IMR-90 (cell line): ENCODE data around the gene SPEG. TPM values are rescaled to one million over a fixed set of nuclear protein-coding genes. Genes with fewer than 3 reads are reported as not detected.
A peak's percentile ranks its signal among the peaks of the same experiment; 100 is the strongest.

ENCODE experiments used
- ATAC-seq: fragments of 200-7000 bp; cut with Tn5 transposase; 2 replicates; pipeline ENCODE4 v1.9.1; 2020; ENCODE audit warnings: low read depth, mild to moderate bottlenecking, moderate library complexity
- BruUV-seq: library from RNA; stranded (reverse); fragments of 400-500 nt; replicated peaks from 2 replicates; lab custom pipeline; 2021; lab: Mats Ljungman, UMichigan
- CTCF ChIA-PET: fragments of 300-600 bp; formaldehyde crosslinking; extraction: SDS; loops from one replicate; lab custom pipeline; 2021; ENCODE audit warnings: antibody characterized with exemption; lab: Yijun Ruan, JAX
- POLR2A ChIA-PET: fragments of 300-600 bp; sonication (Branson Sonifier 250); formaldehyde crosslinking; loops from one replicate; lab custom pipeline; 2022; ENCODE audit warnings: antibody characterized with exemption; ENCODE audit not compliant: unreplicated experiment; lab: Charles Lee
- DNase-seq: peaks from one replicate; pipeline ENCODE4 v3.0.0; 2013
- H2AFZ ChIP-seq: replicated peaks from 2 replicates; pipeline ENCODE3; 2013; ENCODE audit warnings: low read length, mild to moderate bottlenecking; ENCODE audit not compliant: poor library complexity
- H2AK5ac ChIP-seq: 2 replicates; pipeline ENCODE4 v1.6.1; 2013; ENCODE audit warnings: low read depth, low read length, inconsistent platforms
- H2AK9ac ChIP-seq: replicated peaks from 2 replicates; pipeline ENCODE3; 2013; ENCODE audit warnings: mild to moderate bottlenecking, low read depth, low read length, moderate library complexity; ENCODE audit not compliant: poor library complexity
- H2BK120ac ChIP-seq: 2 replicates; pipeline ENCODE4 v1.6.1; 2013; ENCODE audit warnings: low read depth, low read length, inconsistent platforms
- H2BK15ac ChIP-seq: 3 replicates; pipeline ENCODE4 v1.6.1; 2013; ENCODE audit warnings: low read depth, low read length, inconsistent platforms
- H2BK20ac ChIP-seq: 2 replicates; pipeline ENCODE4 v1.6.1; 2013; ENCODE audit warnings: low read depth, mild to moderate bottlenecking, inconsistent platforms, low read length, moderate library complexity
- H2BK5ac ChIP-seq: 2 replicates; pipeline ENCODE4 v1.6.1; 2013; ENCODE audit warnings: mild to moderate bottlenecking, low read depth, low read length, inconsistent platforms; ENCODE audit not compliant: poor library complexity, severe bottlenecking
- H3K14ac ChIP-seq: replicated peaks from 2 replicates; pipeline ENCODE4 v1.6.1; 2013; ENCODE audit warnings: low read depth, low read length, inconsistent platforms
- H3K18ac ChIP-seq: 2 replicates; pipeline ENCODE4 v1.6.1; 2013; ENCODE audit warnings: low read depth, low read length, control low read depth
- H3K23ac ChIP-seq: 2 replicates; pipeline ENCODE4 v1.6.1; 2013; ENCODE audit warnings: low read depth, low read length, inconsistent platforms
- H3K27ac ChIP-seq: 2 replicates; pipeline ENCODE4 v1.5.1; 2013; ENCODE audit warnings: mild to moderate bottlenecking, control low read depth, low read length; ENCODE audit not compliant: insufficient read depth
- H3K27me3 ChIP-seq: 2 replicates; pipeline ENCODE4 v1.6.1; 2013; ENCODE audit warnings: low read length; ENCODE audit not compliant: control insufficient read depth, insufficient read depth
- H3K36me3 ChIP-seq: 2 replicates; pipeline ENCODE4 v1.6.1; 2013; ENCODE audit warnings: low read length, mixed read lengths; ENCODE audit not compliant: control insufficient read depth, insufficient read depth
- H3K4ac ChIP-seq: 2 replicates; pipeline ENCODE4 v1.6.1; 2013; ENCODE audit warnings: low read depth, low read length, inconsistent platforms
- H3K4me1 ChIP-seq: 2 replicates; pipeline ENCODE4 v1.6.1; 2013; ENCODE audit warnings: low read length, mixed read lengths; ENCODE audit not compliant: control insufficient read depth, insufficient read depth
- H3K4me2 ChIP-seq: 2 replicates; pipeline ENCODE4 v1.6.1; 2013; ENCODE audit warnings: low read depth, mild to moderate bottlenecking, control low read depth, low read length, moderate library complexity
- H3K4me3 ChIP-seq: 2 replicates; pipeline ENCODE4 v1.5.1; 2013; ENCODE audit warnings: low read depth, mild to moderate bottlenecking, control low read depth, low read length, moderate library complexity; ENCODE audit not compliant: insufficient read depth
- H3K56ac ChIP-seq: 2 replicates; pipeline ENCODE4 v1.6.1; 2013; ENCODE audit warnings: low read length, inconsistent platforms; ENCODE audit not compliant: insufficient read depth; ENCODE audit errors: extremely low read depth
- H3K79me1 ChIP-seq, 2 experiments: 2 replicates each; pipeline ENCODE4 v1.6.1; 2013; ENCODE audit warnings: low read length in 2 of 2, inconsistent platforms in 1 of 2, low read depth in 1 of 2
- H3K9ac ChIP-seq: 2 replicates; pipeline ENCODE4 v1.6.1; 2013; ENCODE audit warnings: low read depth, low read length, control low read depth
- H3K9me1 ChIP-seq: 2 replicates; pipeline ENCODE4 v1.6.1; 2013; ENCODE audit warnings: low read length, inconsistent platforms; ENCODE audit not compliant: insufficient read depth
- H3K9me3 ChIP-seq: 2 replicates; pipeline ENCODE4 v1.6.1; 2013; ENCODE audit warnings: low read length; ENCODE audit not compliant: control insufficient read depth, insufficient read depth
- H4K20me1 ChIP-seq: 2 replicates; pipeline ENCODE4 v1.6.1; 2013; ENCODE audit warnings: low read length, inconsistent platforms; ENCODE audit not compliant: insufficient read depth
- H4K5ac ChIP-seq: 2 replicates; pipeline ENCODE4 v1.6.1; 2013; ENCODE audit warnings: mild to moderate bottlenecking, low read depth, low read length, control low read depth
- H4K8ac ChIP-seq, 2 experiments: 2 replicates each; pipeline ENCODE4 v1.6.1; 2013; ENCODE audit warnings: low read depth in 2 of 2, low read length in 2 of 2, control low read depth in 1 of 2, inconsistent platforms in 1 of 2
- H4K91ac ChIP-seq: 2 replicates; pipeline ENCODE4 v1.6.1; 2013; ENCODE audit warnings: low read depth, low read length, inconsistent platforms; ENCODE audit not compliant: insufficient read depth
- BHLHE40 ChIP-seq: fragments of 150-350 bp; IDR thresholded peaks from 2 replicates; pipeline ENCODE4 v1.6.1; 2016; ENCODE audit warnings: mild to moderate bottlenecking, low read depth, low read length
- CEBPB ChIP-seq: IDR thresholded peaks from 2 replicates; pipeline ENCODE4 v1.6.1; 2012; ENCODE audit warnings: low read depth, low read length, improper control_type of control experiment
- CHD1 ChIP-seq: IDR thresholded peaks from 2 replicates; pipeline ENCODE4 v1.6.1; 2012; ENCODE audit warnings: low read depth, low read length, improper control_type of control experiment
- CTCF ChIP-seq: conservative IDR thresholded peaks from 2 replicates; pipeline ENCODE4 v1.5.1; 2012; ENCODE audit warnings: mild to moderate bottlenecking, low read depth, low read length, improper control_type of control experiment
- ELK1 ChIP-seq: fragments of 150-350 bp; IDR thresholded peaks from 2 replicates; pipeline ENCODE4 v1.6.1; 2016; ENCODE audit warnings: low read depth, mild to moderate bottlenecking, low read length, moderate library complexity, borderline replicate concordance
- FOS ChIP-seq: fragments of 150-350 bp; IDR thresholded peaks from 2 replicates; pipeline ENCODE4 v1.6.1; 2016; ENCODE audit warnings: low read depth, low read length
- MAFK ChIP-seq: IDR thresholded peaks from 2 replicates; pipeline ENCODE4 v1.6.1; 2012; ENCODE audit warnings: low read depth, low read length, improper control_type of control experiment
- MAZ ChIP-seq: IDR thresholded peaks from 2 replicates; pipeline ENCODE4 v1.6.1; 2012; ENCODE audit warnings: low read depth, mild to moderate bottlenecking, low read length, improper control_type of control experiment, moderate library complexity, borderline replicate concordance
- MXI1 ChIP-seq: IDR thresholded peaks from 2 replicates; pipeline ENCODE4 v1.6.1; 2012; ENCODE audit warnings: low read depth, mild to moderate bottlenecking, low read length, moderate library complexity, borderline replicate concordance
- NFE2L2 ChIP-seq: fragments of 150-350 bp; IDR thresholded peaks from 2 replicates; pipeline ENCODE4 v1.6.1; 2016; ENCODE audit warnings: low read depth, mild to moderate bottlenecking, low read length
- POLR2A ChIP-seq: IDR thresholded peaks from 2 replicates; pipeline ENCODE4 v1.6.1; 2012; ENCODE audit warnings: mild to moderate bottlenecking, low read depth, low read length
- RAD21 ChIP-seq: IDR thresholded peaks from 2 replicates; pipeline ENCODE4 v1.6.1; 2012; ENCODE audit warnings: low read length, improper control_type of control experiment
- RCOR1 ChIP-seq: IDR thresholded peaks from 2 replicates; pipeline ENCODE4 v1.6.1; 2012; ENCODE audit warnings: mild to moderate bottlenecking, low read length, improper control_type of control experiment; ENCODE audit not compliant: insufficient replicate concordance
- RFX5 ChIP-seq: IDR thresholded peaks from 2 replicates; pipeline ENCODE4 v1.8.0; 2012; ENCODE audit warnings: low read depth, mild to moderate bottlenecking, low read length, moderate library complexity
- SMC3 ChIP-seq: fragments of 150-350 bp; IDR thresholded peaks from 2 replicates; pipeline ENCODE4 v1.6.1; 2016; ENCODE audit warnings: low read depth, mild to moderate bottlenecking, antibody characterized with exemption, low read length, moderate library complexity
- WGBS, 2 experiments: methylation state at CpG; one replicate each; pipeline versions ENCODE4 v1.1.5 to v1.1.7; 2013; ENCODE audit warnings: missing lambda C conversion rate in 2 of 2; ENCODE audit not compliant: insufficient read length in 1 of 2; ENCODE audit errors: extremely low coverage in 2 of 2; 5-methylcytosine and 5-hydroxymethylcytosine counted together
- dilution Hi-C: fragments of 300-500 bp; cut with HindIII; formaldehyde crosslinking; loops from one replicate; pipeline ENCODE4 v1.14.3; 2018; ENCODE audit warnings: low sequenced_read_pairs; ENCODE audit not compliant: unreplicated experiment
- in situ Hi-C: fragments of 300-500 bp; cut with MboI; formaldehyde crosslinking; loops from 3 replicates; pipeline ENCODE4 v1.14.3; 2019; ENCODE audit warnings: low sequenced_read_pairs, inconsistent platforms, mixed read lengths
- intact Hi-C: fragments of 100-400 bp; cut with micrococcal nuclease; formaldehyde crosslinking; loops from 2 replicates; pipeline ENCODE4 v1.10.0; 2022
- polyA plus RNA-seq, 3 experiments: library from polyadenylated mRNA; depleted of rRNA; stranded (reverse); fragments of >200 nt; gene quantifications; 2 replicates each; pipeline ENCODE4 v1.2.3, GENCODE V29; 2012; ENCODE audit warnings: low replicate concordance in 1 of 3
- total RNA-seq: library from RNA; depleted of rRNA; stranded (reverse); fragments of >200 nt; gene quantifications from 2 replicates; pipeline ENCODE4 v1.2.3, GENCODE V29; 2012
- TF ChIP-seq, protein P1 (sequence below): fragments of 150-350 bp; IDR thresholded peaks from 2 replicates; pipeline ENCODE4 v1.6.1; 2017; ENCODE audit warnings: mild to moderate bottlenecking, antibody characterized with exemption, low read length, low read depth

Gene SPEG
- total and polyA plus RNA-seq, 2 of the 4 experiments (the other 2 are of a cell fraction): 6.8 to 81.6 TPM

DNA sequence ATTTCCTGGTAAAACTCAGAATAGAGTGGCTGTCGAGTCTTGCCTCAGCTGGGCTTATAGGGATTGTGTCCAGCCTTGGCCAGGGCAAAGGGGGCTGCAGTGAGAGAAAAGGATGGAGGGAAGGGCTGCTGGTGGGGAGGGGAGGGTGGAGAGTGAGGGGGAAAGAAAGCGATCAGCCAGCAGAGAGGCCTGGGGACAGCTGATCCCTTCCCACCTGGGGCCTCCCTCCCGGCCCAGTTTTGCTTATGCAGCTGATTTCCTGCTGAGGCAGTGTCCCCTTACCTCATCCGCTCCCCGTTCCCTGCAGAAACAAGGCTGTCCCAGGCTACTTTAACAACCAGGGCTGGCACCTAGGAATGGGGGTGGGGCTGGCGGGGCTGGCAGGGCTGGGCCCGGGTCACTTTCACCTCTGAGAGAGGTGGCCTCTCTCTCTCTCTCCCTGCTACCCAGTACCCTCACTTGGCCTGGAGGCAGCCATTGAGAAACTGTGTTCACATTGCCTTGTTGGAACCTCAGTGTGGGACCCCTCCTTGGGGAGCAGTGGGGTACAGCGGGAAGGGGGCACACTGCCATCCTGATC lies 51.8 kb downstream of the SPEG start:
- H3K27ac ChIP-seq: no peak overlapping the region
- in situ Hi-C loops: no loop called here
- BruUV-seq: no TSS peak
- no peak overlapping the region for H2AK5ac ChIP-seq
- H3K9me1 ChIP-seq: no peaks in the 10 kb centered on the region
- 40% methylated on average over 2 of the region's 8 CpGs; no CpG with 5 or more reads in 1 of the 2 experiments for WGBS, 2 experiments
- H3K36me3 ChIP-seq: peaks cover 36% of the 10 kb centered on the region
- no peak overlapping the region for H2AFZ ChIP-seq
- H2BK20ac ChIP-seq: no peak overlapping the region
- dilution Hi-C loops: no loop called here
- H3K27me3 ChIP-seq: no peaks in the 10 kb centered on the region
- no peak overlapping the region for H3K9ac ChIP-seq
- no peaks in the 10 kb centered on the region for H3K4me1 ChIP-seq
- peak overlapping the region; percentile 55 for H2AK9ac ChIP-seq
- POLR2A ChIA-PET: no interaction called here
- H4K8ac ChIP-seq: no peak overlapping the region
- CTCF ChIA-PET: interaction anchor here (1.1 to 1.5 kb wide), 2 partner anchors 9 to 11 kb away, joined by 3 read pairs; no protein-coding TSS in a partner anchor
- no peaks in the 10 kb centered on the region for H4K20me1 ChIP-seq
- H2BK120ac ChIP-seq: no peak overlapping the region
- H3K56ac ChIP-seq: no peak overlapping the region
- ATAC-seq (no peak), DNase-seq (no peak)
- H3K4ac ChIP-seq: no peak overlapping the region
- no peak overlapping the region for H2BK15ac ChIP-seq
- H4K91ac ChIP-seq: no peak overlapping the region
- no peak overlapping the region for H3K23ac ChIP-seq
- intact Hi-C loops: no loop called here
- H2BK5ac ChIP-seq: no peak overlapping the region
- no peak overlapping the region for H4K5ac ChIP-seq
- no peak overlapping the region for H3K4me3 ChIP-seq
- H3K79me1 ChIP-seq: no peaks in the 10 kb centered on the region
- no peak overlapping the region for H3K14ac ChIP-seq
- H3K9me3 ChIP-seq: no peaks in the 10 kb centered on the region
- H3K4me2 ChIP-seq: no peak overlapping the region
- H3K18ac ChIP-seq: no peak overlapping the region
- TF ChIP-seq BHLHE40 (no peak), SMC3 (no peak), MXI1 (no peak), RAD21 (no peak), CTCF (no peak), ELK1 (no peak), MAZ (no peak), FOS (no peak), MAFK (no peak), CHD1 (no peak), RFX5 (no peak), RCOR1 (no peak), POLR2A (no peak), NFE2L2 (no peak), CEBPB (no peak)
- TF ChIP-seq, protein P1, sequence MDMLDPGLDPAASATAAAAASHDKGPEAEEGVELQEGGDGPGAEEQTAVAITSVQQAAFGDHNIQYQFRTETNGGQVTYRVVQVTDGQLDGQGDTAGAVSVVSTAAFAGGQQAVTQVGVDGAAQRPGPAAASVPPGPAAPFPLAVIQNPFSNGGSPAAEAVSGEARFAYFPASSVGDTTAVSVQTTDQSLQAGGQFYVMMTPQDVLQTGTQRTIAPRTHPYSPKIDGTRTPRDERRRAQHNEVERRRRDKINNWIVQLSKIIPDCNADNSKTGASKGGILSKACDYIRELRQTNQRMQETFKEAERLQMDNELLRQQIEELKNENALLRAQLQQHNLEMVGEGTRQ: no peak
